ELF-1 (cell line): ENCODE data around the gene PIPOX.

Experiments
- DNase-seq: peaks from one replicate; pipeline ENCODE4 v3.0.0-alpha.2; 2016; ENCODE audit warnings: low read depth, low spot score

Gene PIPOX

DNA sequence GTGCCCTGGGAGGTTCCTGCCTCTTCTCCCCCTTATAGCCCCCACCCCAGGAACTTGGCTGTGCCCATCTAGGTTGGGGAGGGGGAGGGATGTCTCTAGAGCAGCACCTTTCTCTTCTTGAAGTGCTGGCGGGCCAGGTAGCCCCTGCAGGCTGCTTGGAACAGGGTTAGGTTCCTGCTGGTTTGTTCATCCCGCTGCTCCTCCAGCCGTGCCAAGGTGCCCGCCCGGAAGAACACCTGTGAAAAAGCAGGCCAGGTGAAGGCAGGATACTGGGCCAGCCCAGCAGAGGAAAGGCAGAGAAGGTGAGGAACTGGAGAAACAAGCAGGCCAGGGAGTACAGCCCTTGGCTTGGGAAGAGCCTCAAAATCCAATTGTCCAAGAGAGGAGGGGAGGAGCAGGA is 56.6 kb downstream of the PIPOX start:
- DNase-seq = no peak

DNA sequence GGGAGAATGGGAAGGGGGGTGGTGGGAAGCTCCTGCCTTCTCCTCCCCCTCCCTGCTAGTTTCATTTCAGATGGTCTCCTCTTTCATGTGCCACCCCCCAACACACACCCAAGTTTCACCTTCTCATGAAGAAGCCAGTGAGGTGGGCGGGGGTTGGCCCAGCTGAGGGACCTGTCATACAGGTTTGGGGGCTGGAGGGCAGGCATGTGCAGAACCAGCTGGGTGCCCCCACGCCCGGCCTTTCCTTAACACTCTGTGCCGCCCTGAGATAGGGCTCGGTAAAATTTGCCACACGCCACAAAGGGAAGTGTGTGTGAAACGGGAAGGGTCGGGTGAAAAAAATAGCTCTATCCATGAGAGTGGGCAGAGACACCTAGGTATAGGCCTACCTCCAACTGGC is 57.4 kb downstream of the PIPOX start:
- DNase-seq = no peak

DNA sequence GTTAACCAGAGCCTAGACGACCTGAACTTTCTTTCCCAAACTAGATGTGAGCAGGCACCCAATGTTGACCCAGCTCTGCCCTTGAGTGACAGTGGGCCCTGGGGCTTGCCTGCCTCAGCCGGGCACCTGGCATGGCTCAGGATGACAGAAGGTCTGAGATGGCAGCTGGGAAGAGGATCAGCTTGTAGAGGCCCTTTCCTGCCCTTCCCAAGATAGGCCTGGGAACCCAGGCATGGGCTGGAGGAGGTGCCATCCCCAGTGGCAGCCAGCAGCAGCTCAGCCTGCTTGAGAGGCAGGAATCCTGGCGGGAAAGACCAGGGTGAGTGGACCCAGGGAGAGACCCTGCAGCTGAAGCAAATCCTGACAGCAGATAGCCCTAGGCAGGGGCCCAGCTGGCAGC is 59.1 kb downstream of the PIPOX start:
- DNase-seq = peak; percentile 61

DNA sequence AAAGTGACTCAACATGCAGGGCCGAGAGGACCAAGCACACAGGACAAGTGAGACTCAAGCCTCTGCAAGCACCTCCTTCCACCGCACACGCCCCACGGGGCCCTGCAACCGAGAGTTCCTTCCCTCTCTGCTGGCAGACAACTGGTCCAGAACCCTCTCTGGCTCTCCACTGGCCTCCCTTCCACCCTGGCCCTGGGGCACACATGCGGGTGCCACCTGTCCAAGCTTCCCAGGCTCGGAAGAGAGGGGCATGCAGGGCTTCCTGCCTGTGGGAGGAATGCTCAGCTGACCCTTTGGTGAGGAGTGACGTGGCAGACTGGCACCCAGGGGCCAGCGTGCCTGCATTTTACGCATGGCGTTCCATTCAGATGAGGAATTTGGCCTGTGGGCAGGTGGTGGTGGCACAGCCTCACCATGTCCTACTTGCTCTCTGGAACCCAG is 59.8 kb downstream of the PIPOX start:
- no peak for DNase-seq

DNA sequence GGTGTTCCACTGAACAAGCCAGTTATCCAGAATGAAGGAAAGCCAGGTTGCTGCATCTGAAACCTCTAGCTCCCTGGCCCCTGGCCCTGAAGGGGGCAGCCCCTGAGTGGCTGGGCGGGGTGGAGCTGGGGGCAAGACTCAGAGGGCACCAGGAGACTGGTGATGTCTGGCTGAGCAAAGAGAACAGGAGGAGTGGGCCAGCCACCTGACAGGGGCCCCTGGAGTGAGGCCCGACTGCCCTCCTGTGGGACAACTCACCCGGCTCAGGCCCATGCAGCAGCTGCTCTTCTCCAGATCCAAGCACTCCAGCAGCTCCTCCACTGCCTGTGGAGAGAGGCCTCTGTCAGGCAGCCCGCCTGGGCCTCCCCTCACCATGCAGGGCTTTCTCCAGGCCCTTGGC is 60.4 kb downstream of the PIPOX start:
- DNase-seq = no peak
